Gastrocnemius medialis (tissue), 4 donors: ENCODE data around the gene CAPZB.

Experiments
- POLR2A ChIP-seq, 2 donors: fragments of 450-650 bp; IDR thresholded peaks; one replicate each; pipeline ENCODE4 v1.6.1; 2017; ENCODE audit warnings: antibody characterized with exemption in 2 of 2, mild to moderate bottlenecking in 2 of 2, moderate library complexity in 2 of 2
- TF ChIP-seq, protein P1 (sequence below), 5 experiments: fragments of 450-650 bp in 3 of 5; fragments of 200-600 bp in 2 of 5; sonication (generic) in 2 of 5; IDR thresholded peaks in 4 of 5; conservative IDR thresholded peaks in 1 of 5; 1 replicate in 4 of 5; 2 replicates in 1 of 5; pipeline ENCODE4 v1.5.1; 2016 to 2019; ENCODE audit warnings: antibody characterized with exemption in 5 of 5, mild to moderate bottlenecking in 3 of 5, moderate library complexity in 3 of 5

DNA sequence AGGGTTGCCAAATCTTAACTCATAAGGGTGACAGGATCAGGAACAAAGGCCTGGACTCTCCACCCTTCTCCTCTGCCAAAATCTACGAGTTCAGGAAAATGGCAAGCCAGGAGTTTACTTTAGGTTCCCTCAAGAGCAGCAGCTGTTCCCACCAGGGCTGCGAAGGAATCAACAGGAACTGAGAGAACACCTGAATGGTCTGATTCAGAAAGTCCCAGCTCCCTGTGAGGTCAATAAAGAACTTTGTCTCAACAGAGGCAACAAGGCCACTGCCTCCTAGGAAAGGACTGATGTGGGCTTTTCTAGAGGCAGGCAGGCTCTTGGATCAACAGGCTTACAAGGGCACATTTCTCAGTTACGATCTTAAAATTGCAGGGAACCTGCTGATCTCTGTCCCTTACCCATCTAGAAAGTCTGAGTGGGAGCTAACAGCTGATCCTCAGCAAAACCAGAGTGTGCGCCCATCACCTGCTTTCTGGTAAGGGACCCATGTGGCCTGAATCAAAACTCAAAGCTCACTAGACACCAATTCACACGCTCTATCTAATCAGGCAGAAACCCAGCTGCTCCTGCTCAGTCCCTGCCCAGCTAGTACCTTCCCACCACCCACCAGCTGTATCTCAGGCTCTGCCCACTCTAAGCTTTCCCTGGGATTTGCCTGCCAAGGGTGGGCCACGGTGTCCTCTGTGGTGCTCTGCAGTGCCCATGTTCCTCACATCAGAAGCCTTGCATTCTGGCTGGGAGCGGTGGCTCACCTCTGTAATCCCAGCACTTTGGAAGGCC is 83.1 kb downstream of the CAPZB start:
- TF ChIP-seq, protein P1, sequence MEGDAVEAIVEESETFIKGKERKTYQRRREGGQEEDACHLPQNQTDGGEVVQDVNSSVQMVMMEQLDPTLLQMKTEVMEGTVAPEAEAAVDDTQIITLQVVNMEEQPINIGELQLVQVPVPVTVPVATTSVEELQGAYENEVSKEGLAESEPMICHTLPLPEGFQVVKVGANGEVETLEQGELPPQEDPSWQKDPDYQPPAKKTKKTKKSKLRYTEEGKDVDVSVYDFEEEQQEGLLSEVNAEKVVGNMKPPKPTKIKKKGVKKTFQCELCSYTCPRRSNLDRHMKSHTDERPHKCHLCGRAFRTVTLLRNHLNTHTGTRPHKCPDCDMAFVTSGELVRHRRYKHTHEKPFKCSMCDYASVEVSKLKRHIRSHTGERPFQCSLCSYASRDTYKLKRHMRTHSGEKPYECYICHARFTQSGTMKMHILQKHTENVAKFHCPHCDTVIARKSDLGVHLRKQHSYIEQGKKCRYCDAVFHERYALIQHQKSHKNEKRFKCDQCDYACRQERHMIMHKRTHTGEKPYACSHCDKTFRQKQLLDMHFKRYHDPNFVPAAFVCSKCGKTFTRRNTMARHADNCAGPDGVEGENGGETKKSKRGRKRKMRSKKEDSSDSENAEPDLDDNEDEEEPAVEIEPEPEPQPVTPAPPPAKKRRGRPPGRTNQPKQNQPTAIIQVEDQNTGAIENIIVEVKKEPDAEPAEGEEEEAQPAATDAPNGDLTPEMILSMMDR (IDR thresholded peaks at IDR 0.05 in 4 of 5, conservative IDR thresholded peaks at IDR 0.05 in 1 of 5): no peak
- TF ChIP-seq POLR2A (IDR thresholded peaks at IDR 0.05): no peak
